Astrocyte (in vitro differentiated cells and primary cell): ENCODE results near the gene RASEF. TPM values are rescaled to one million over a fixed set of nuclear protein-coding genes. Genes with fewer than 3 reads are reported as not detected.

Experiments used
- DNase-seq: peaks from one replicate; pipeline ENCODE4 v3.0.0-alpha.2; 2010; ENCODE audit warnings: low read depth
- FAIRE-seq: peaks from 2 replicates; lab custom pipeline; 2011; peaks lifted over from hg19 to GRCh38; lab: Jason Lieb, UNC
- H2AFZ ChIP-seq: 2 replicates; pipeline ENCODE4 v1.6.0; 2012; ENCODE audit warnings: low read depth, low read length, inconsistent platforms
- H3K27ac ChIP-seq: 2 replicates; pipeline ENCODE4 v1.5.1; 2011; ENCODE audit warnings: low read depth, low read length, inconsistent platforms
- H3K27me3 ChIP-seq: 2 replicates; pipeline ENCODE4 v1.6.0; 2011; ENCODE audit warnings: low read length, inconsistent platforms; ENCODE audit not compliant: insufficient read depth
- H3K36me3 ChIP-seq: 2 replicates; pipeline ENCODE4 v1.5.1; 2011; ENCODE audit warnings: low read length, inconsistent platforms; ENCODE audit not compliant: insufficient read depth
- H3K4me1 ChIP-seq: 2 replicates; pipeline ENCODE4 v1.5.1; 2011; ENCODE audit warnings: low read length, inconsistent platforms; ENCODE audit not compliant: insufficient read depth
- H3K4me2 ChIP-seq: 2 replicates; pipeline ENCODE4 v1.6.0; 2012; ENCODE audit warnings: low read length, inconsistent platforms
- H3K4me3 ChIP-seq: 2 replicates; pipeline ENCODE4 v1.5.1; 2011; ENCODE audit warnings: low read depth, mild to moderate bottlenecking, low read length, inconsistent platforms; ENCODE audit not compliant: insufficient read depth
- H3K79me2 ChIP-seq: 2 replicates; pipeline ENCODE4 v1.6.0; 2012; ENCODE audit warnings: mild to moderate bottlenecking, low read length, inconsistent platforms; ENCODE audit not compliant: insufficient read depth
- H3K9ac ChIP-seq: 2 replicates; pipeline ENCODE4 v1.6.0; 2012; ENCODE audit warnings: mild to moderate bottlenecking, low read length, inconsistent platforms
- H3K9me3 ChIP-seq: 2 replicates; pipeline ENCODE4 v1.5.1; 2012; ENCODE audit warnings: low read depth, mild to moderate bottlenecking, low read length, inconsistent platforms; ENCODE audit not compliant: insufficient read depth
- H4K20me1 ChIP-seq: 2 replicates; pipeline ENCODE4 v1.6.0; 2012; ENCODE audit warnings: low read length, inconsistent platforms; ENCODE audit not compliant: insufficient read depth
- H3K27ac Mint-ChIP-seq: one replicate; pipeline ENCODE4 v1.8.0; 2021; ENCODE audit warnings: mild to moderate bottlenecking, mixed read lengths; ENCODE audit not compliant: unreplicated experiment
- H3K27me3 Mint-ChIP-seq: one replicate; pipeline ENCODE4 v1.8.0; 2021; ENCODE audit warnings: low read depth, mixed read lengths; ENCODE audit not compliant: unreplicated experiment
- H3K36me3 Mint-ChIP-seq: one replicate; pipeline ENCODE4 v1.8.0; 2021; ENCODE audit warnings: low read depth, mixed read lengths; ENCODE audit not compliant: unreplicated experiment
- H3K4me1 Mint-ChIP-seq: one replicate; pipeline ENCODE4 v1.8.0; 2021; ENCODE audit warnings: low read depth, mixed read lengths; ENCODE audit not compliant: unreplicated experiment
- H3K4me3 Mint-ChIP-seq: one replicate; pipeline ENCODE4 v1.8.0; 2021; ENCODE audit warnings: mild to moderate bottlenecking, moderate library complexity, mixed read lengths; ENCODE audit not compliant: unreplicated experiment
- H3K9me3 Mint-ChIP-seq: one replicate; pipeline ENCODE4 v1.8.0; 2021; ENCODE audit warnings: mild to moderate bottlenecking, mixed read lengths; ENCODE audit not compliant: unreplicated experiment
- CTCF ChIP-seq: IDR thresholded peaks from 2 replicates; pipeline ENCODE4 v1.5.1; 2011; ENCODE audit warnings: low read depth, mild to moderate bottlenecking, inconsistent platforms, low read length, moderate library complexity; ENCODE audit not compliant: insufficient read depth
- EZH2 ChIP-seq: IDR thresholded peaks from 2 replicates; pipeline ENCODE4 v1.6.1; 2012; ENCODE audit warnings: mild to moderate bottlenecking, low read length, inconsistent platforms; ENCODE audit not compliant: insufficient read depth
- total RNA-seq: library from RNA; stranded (reverse); gene quantifications from 2 replicates; pipeline ENCODE4 v1.2.1, GENCODE V29; 2021

The RASEF gene
- total RNA-seq, 1 donor from 2014 or later, result 0.91 TPM

DNA sequence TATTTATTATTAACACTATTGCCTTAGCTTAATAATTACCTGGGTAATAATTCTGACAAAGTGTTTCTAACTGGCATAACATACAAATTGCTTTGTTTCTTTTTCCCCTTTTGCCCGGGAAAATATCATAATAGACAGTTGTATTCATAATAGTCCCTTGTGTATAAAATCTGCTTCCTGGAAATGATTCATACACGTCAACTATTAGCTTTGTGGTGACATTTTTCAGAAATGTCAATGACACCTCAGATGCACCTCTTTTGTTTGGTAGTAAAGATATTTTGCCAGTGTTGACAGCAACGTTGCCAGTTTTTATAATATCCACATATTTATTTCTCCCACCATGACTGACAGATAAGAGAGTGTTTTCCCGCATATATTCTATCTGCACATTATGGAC is 73.0 kb downstream of the RASEF start:
- no peaks in the 10 kb centered on the region for H3K79me2 ChIP-seq
- H4K20me1 ChIP-seq, result no peaks in the 10 kb centered on the region
- no peaks in the 10 kb centered on the region for H3K36me3 Mint-ChIP-seq
- peaks cover 2% of the 10 kb centered on the region for H3K4me1 Mint-ChIP-seq
- H3K27me3 ChIP-seq, result no peaks in the 10 kb centered on the region
- H3K9ac ChIP-seq, result no peak overlapping the region
- H3K9me3 ChIP-seq, result no peaks in the 10 kb centered on the region
- DNase-seq (no peak), FAIRE-seq (no peak)
- H3K36me3 ChIP-seq, result no peaks in the 10 kb centered on the region
- no peaks in the 10 kb centered on the region for H3K27me3 Mint-ChIP-seq
- H3K4me1 ChIP-seq, result no peaks in the 10 kb centered on the region
- peaks cover 2% of the 10 kb centered on the region for H3K9me3 Mint-ChIP-seq
- TF ChIP-seq CTCF (no peak), EZH2 (no peak)
- H3K4me3 ChIP-seq, result no peak overlapping the region
- H3K4me3 Mint-ChIP-seq, result no peak overlapping the region
- no peak overlapping the region for H3K27ac Mint-ChIP-seq
- H3K27ac ChIP-seq, result no peak overlapping the region
- no peak overlapping the region for H3K4me2 ChIP-seq
- H2AFZ ChIP-seq, result no peak overlapping the region

GRCh38 chr9:82988488-82988887 is 74.5 kb downstream of the RASEF start:
- H3K36me3 ChIP-seq, result no peaks in the 10 kb centered on the region
- H3K9me3 ChIP-seq, result no peaks in the 10 kb centered on the region
- H2AFZ ChIP-seq, result no peak overlapping the region
- Mint-ChIP-seq H3K27ac (no peak overlapping the region), H3K4me3 (no peak overlapping the region), H3K9me3 (peaks cover 2% of the 10 kb centered on the region), H3K27me3 (no peaks in the 10 kb centered on the region), H3K4me1 (peaks cover 2% of the 10 kb centered on the region), H3K36me3 (no peaks in the 10 kb centered on the region)
- no peak overlapping the region for H3K27ac ChIP-seq
- DNase-seq (no peak), FAIRE-seq (no peak)
- no peak overlapping the region for H3K4me2 ChIP-seq
- H3K4me3 ChIP-seq, result no peak overlapping the region
- H4K20me1 ChIP-seq, result no peaks in the 10 kb centered on the region
- H3K4me1 ChIP-seq, result no peaks in the 10 kb centered on the region
- no peak overlapping the region for H3K9ac ChIP-seq
- TF ChIP-seq CTCF (no peak), EZH2 (no peak)
- H3K79me2 ChIP-seq, result no peaks in the 10 kb centered on the region
- no peaks in the 10 kb centered on the region for H3K27me3 ChIP-seq

GRCh38 chr9:82987370-82988189 is 75.4 kb downstream of the RASEF start:
- H4K20me1 ChIP-seq, result no peaks in the 10 kb centered on the region
- DNase-seq (no peak), FAIRE-seq (no peak)
- no peak overlapping the region for H3K4me3 Mint-ChIP-seq
- H3K9me3 ChIP-seq, result no peaks in the 10 kb centered on the region
- no peak overlapping the region for H3K27ac ChIP-seq
- no peak overlapping the region for H3K9ac ChIP-seq
- H3K36me3 ChIP-seq, result no peaks in the 10 kb centered on the region
- H3K27me3 ChIP-seq, result no peaks in the 10 kb centered on the region
- no peaks in the 10 kb centered on the region for H3K4me1 ChIP-seq
- no peak overlapping the region for H3K4me2 ChIP-seq
- H3K27me3 Mint-ChIP-seq, result no peaks in the 10 kb centered on the region
- no peaks in the 10 kb centered on the region for H3K79me2 ChIP-seq
- TF ChIP-seq CTCF (no peak), EZH2 (no peak)
- H2AFZ ChIP-seq, result no peak overlapping the region
- peaks cover 2% of the 10 kb centered on the region for H3K4me1 Mint-ChIP-seq
- H3K36me3 Mint-ChIP-seq, result no peaks in the 10 kb centered on the region
- H3K4me3 ChIP-seq, result no peak overlapping the region
- peaks cover 2% of the 10 kb centered on the region for H3K9me3 Mint-ChIP-seq
- no peak overlapping the region for H3K27ac Mint-ChIP-seq
